Measurements from ENCODE around the gene GMPS. TPM values are rescaled to one million over a fixed set of nuclear protein-coding genes. Genes with fewer than 3 reads are reported as not detected.
"Not testable (repeated sequence)": the region's sequence is repeated elsewhere in the genome, so short reads cannot be mapped to it uniquely, and the experiment has no call there.

Gene GMPS
- total and polyA plus RNA-seq, 3 experiments from 2014 or later, result 63.7 to 117 (median 113) TPM

- Histone ChIP-seq H3K27me3 (ENCODE audit: insufficient read depth, low read length, poor library complexity, severe bottlenecking) (no peaks in the 10 kb centered on the region), H3K36me3 (ENCODE audit: insufficient read depth, low read length) (no peaks in the 10 kb centered on the region), H3K4me3 (ENCODE audit: low read length) (peak overlapping the region; percentile 93), H3K9me3 (ENCODE audit: low read length) (no peaks in the 10 kb centered on the region), H3K27ac (ENCODE audit: low read depth, low read length) (peak overlapping the region; percentile 89), H3K4me1 (ENCODE audit: insufficient read depth, low read length) (peaks cover 34% of the 10 kb centered on the region)
- H3K9me3 Mint-ChIP-seq, result peaks cover 0 to 5% (median 0%) of the 10 kb centered on the region in 5 donors
- POLR2A ChIA-PET, result interaction anchor here (2.2 kb wide), 1 partner anchor 10 kb away, joined by 11 read pairs; no protein-coding TSS in a partner anchor
- DNase-seq, result no peak
- CTCF ChIA-PET, result interaction anchor here (1.4 to 2.5 kb wide), 2 partner anchors 17 to 46 kb away, joined by 3 to 44 read pairs; partner anchors contain the start of gene C3orf33
- H3K4me1 Mint-ChIP-seq, result peaks cover 44 to 60% (median 57%) of the 10 kb centered on the region in 3 donors
- H3K4me3 Mint-ChIP-seq, result peak overlapping the region; percentile 86 to 98 (median 97)
- no peaks in the 10 kb centered on the region for H3K27me3 Mint-ChIP-seq
- H3K27ac Mint-ChIP-seq, result peak overlapping the region in 7 of 8 donors; percentile 21 to 100 (median 75)
- peaks cover 0 to 31% (median 5%) of the 10 kb centered on the region in 3 donors for H3K36me3 Mint-ChIP-seq
These were observed 18.1 kb upstream of the GMPS start for GRCh38 chr3:155852341-155852740.

DNA sequence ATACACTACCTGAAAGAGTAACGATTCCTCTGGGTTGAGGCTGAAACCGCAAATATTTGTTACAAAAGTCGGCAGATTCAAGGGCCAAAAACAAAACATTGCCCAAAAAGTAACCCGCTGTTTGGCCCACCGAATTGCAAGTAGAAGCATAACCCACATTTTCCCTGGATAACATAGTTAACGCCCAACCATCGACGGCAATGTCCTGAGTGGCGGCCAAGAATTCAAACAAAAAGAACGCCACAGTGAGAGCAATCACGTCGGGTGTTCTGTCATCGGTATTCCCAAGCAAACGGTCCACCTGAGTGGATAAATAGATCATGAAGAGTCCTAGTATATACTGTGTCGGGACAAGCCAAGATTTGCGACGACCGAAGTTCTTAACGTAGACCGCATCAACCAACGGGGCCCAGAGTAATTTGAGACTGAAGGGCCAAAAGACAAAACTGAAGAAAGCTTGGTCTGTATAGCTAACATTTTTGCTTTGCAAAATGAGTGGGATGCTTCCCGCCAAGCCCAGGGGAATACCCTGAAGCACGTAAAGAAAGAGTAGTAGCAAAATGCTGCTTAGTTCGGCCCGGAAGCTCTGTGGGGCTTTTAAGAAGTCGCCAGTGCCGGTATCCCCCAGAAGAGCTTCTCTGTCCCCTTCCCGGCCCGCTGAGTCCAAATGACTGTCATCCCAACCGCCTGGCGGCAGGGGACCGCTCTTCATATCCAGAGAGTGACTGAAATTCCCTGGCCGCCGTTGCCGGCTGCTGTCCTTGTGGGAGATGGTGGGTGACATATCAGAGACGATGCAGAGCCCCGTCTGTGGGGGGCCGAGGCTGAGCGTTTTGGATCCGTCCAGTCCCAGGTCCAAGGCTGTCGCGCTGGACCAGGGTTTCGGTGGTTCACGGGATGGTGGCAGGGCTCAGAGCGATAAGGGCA lies 17.0 kb upstream of the GMPS start:
- ChIA-PET CTCF (interaction anchor here (1.0 to 2.5 kb wide), 6 partner anchors 9 to 47 kb away, joined by 3 to 44 read pairs (median 4); partner anchors contain the start of genes C3orf33 and GMPS), POLR2A (interaction anchor here (0.6 to 2.2 kb wide), 6 partner anchors 9 to 1307 kb away, joined by 3 to 11 read pairs (median 6); partner anchors contain the start of genes C3orf33, CCNL1 and GMPS)
- peak in 2 of 5 donors; percentile 11 to 20 for DNase-seq
- no peaks in the 10 kb centered on the region for H3K9me3 ChIP-seq (ENCODE audit: low read length)
- H3K27ac ChIP-seq (ENCODE audit: low read depth, low read length), result peak overlapping the region; percentile 89
- peak overlapping the region; percentile 93 for H3K4me3 ChIP-seq (ENCODE audit: low read length)
- peaks cover 0 to 25% (median 1%) of the 10 kb centered on the region in 3 donors for H3K36me3 Mint-ChIP-seq
- peak overlapping the region; percentile 86 to 98 (median 97) for H3K4me3 Mint-ChIP-seq
- H3K9me3 Mint-ChIP-seq, result peaks cover 0 to 5% (median 0%) of the 10 kb centered on the region in 5 donors
- H3K27me3 Mint-ChIP-seq, result no peaks in the 10 kb centered on the region
- no peaks in the 10 kb centered on the region for H3K36me3 ChIP-seq (ENCODE audit: insufficient read depth, low read length)
- no peaks in the 10 kb centered on the region for H3K27me3 ChIP-seq (ENCODE audit: insufficient read depth, low read length, poor library complexity, severe bottlenecking)
- H3K27ac Mint-ChIP-seq, result peak overlapping the region; percentile 96 to 100 (median 100)
- H3K4me1 Mint-ChIP-seq, result peaks cover 38 to 50% (median 48%) of the 10 kb centered on the region in 3 donors
- H3K4me1 ChIP-seq (ENCODE audit: insufficient read depth, low read length), result peaks cover 34% of the 10 kb centered on the region

DNA sequence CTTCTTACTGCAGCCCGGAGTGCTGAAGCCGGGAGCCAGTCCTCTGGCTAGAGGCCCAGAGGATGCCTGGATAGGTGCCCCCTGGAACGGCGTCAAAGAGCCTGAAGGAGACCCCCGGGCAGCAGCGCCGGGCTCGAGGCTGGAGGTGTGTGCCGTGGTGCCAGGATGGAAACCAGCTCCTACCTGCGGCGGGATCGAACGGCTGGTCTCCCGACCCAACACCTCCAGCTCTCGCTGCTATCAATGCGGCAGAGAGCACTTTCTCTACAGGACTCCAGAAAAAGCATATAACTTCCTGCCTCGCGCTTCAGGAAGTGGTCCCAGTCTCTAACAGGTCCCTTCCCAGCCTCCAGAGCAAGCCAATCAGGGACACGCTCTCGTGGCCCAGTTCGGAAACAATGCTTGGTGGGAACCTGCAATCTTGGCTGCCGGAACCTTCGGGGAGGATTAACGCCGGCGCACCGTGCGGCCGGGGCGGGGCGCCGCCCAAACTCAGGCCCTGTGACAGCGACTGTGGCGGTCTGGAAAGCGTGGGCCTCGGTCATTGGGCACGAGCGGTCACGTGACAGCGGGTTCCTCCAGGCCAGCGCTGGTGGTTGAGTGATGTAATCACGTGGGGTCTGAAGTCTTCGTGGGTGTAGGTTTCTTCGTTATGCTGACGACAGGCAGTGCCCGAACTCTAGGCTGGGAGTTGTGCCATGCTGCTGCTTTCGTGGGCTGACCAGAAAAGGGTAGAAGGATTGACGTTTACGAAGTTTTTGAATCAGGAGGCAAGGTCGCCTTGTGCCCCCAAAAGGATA lies 16.1 kb upstream of the GMPS start, which contains the start of gene SLC33A1:
Gene SLC33A1, minus strand, starts transcription at position 287 of the 800 bp plus-strand sequence. CDS start 430 bp downstream, outside the sequence.
- H3K4me1 ChIP-seq (ENCODE audit: insufficient read depth, low read length), result peaks cover 31% of the 10 kb centered on the region
- POLR2A ChIA-PET, result interaction anchor here (0.6 to 2.2 kb wide), 6 partner anchors 8 to 1306 kb away, joined by 3 to 11 read pairs (median 6); partner anchors contain the start of genes C3orf33, CCNL1 and GMPS

DNA sequence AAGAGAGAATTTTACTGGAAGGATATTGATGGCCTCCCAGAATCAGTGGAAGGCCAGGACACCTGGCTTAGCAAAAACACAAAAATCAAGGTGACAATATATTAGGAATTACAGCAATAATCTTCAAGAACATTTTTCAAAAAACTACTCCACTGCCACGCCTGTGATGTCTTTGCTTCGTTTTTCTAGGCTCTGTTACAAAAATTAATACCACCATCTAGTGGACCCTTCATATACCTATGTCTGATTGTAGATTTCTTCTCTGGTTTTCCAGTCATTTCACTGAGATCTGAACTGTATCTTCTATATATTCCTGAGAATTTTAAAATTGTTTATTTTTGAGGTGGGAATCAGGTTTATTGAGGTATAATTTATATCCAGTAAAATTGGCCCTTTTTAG lies 10.6 kb upstream of the GMPS start:
- no peaks in the 10 kb centered on the region for H3K36me3 Mint-ChIP-seq
- H3K27me3 Mint-ChIP-seq, result peaks cover 0 to 1% of the 10 kb centered on the region in 2 donors
- ChIA-PET CTCF (no interaction called here), POLR2A (no interaction called here)
- peak overlapping the region in 7 of 8 donors; percentile 1 to 76 (median 35) for H3K27ac Mint-ChIP-seq
- no peak for DNase-seq
- Histone ChIP-seq H3K27me3 (ENCODE audit: insufficient read depth, low read length, poor library complexity, severe bottlenecking) (no peaks in the 10 kb centered on the region), H3K27ac (ENCODE audit: low read depth, low read length) (no peak overlapping the region), H3K36me3 (ENCODE audit: insufficient read depth, low read length) (no peaks in the 10 kb centered on the region), H3K4me1 (ENCODE audit: insufficient read depth, low read length) (peaks cover 7% of the 10 kb centered on the region), H3K9me3 (ENCODE audit: low read length) (no peaks in the 10 kb centered on the region), H3K4me3 (ENCODE audit: low read length) (no peak overlapping the region)
- H3K4me1 Mint-ChIP-seq, result peaks cover 15 to 30% (median 28%) of the 10 kb centered on the region in 3 donors
- H3K9me3 Mint-ChIP-seq, result peaks cover 0 to 2% (median 0%) of the 10 kb centered on the region in 5 donors
- no peak overlapping the region for H3K4me3 Mint-ChIP-seq

More for the DNA sequence above, 16.1 kb upstream of the GMPS start, which contains the start of gene SLC33A1:
- H3K9me3 ChIP-seq (ENCODE audit: low read length), result no peaks in the 10 kb centered on the region
- CTCF ChIA-PET, result interaction anchor here (1.0 to 2.5 kb wide), 5 partner anchors 8 to 48 kb away, joined by 3 to 44 read pairs (median 5); partner anchors contain the start of genes C3orf33 and GMPS
- no peaks in the 10 kb centered on the region for H3K27me3 Mint-ChIP-seq
- H3K4me3 ChIP-seq (ENCODE audit: low read length), result peak within 1 kb of the TSS; percentile 93
- H3K27ac ChIP-seq (ENCODE audit: low read depth, low read length), result peak within 1 kb of the TSS; percentile 96
- peak within 1 kb of the TSS; percentile 86 to 98 (median 97) for H3K4me3 Mint-ChIP-seq
- peak; percentile 97 to 99 (median 99) for DNase-seq
- peaks cover 0 to 5% (median 0%) of the 10 kb centered on the region in 5 donors for H3K9me3 Mint-ChIP-seq
- peak within 1 kb of the TSS; percentile 96 to 100 (median 100) for H3K27ac Mint-ChIP-seq
- peaks cover 0 to 21% (median 1%) of the 10 kb centered on the region in 3 donors for H3K36me3 Mint-ChIP-seq
- no peaks in the 10 kb centered on the region for H3K36me3 ChIP-seq (ENCODE audit: insufficient read depth, low read length)
- H3K27me3 ChIP-seq (ENCODE audit: insufficient read depth, low read length, poor library complexity, severe bottlenecking), result no peaks in the 10 kb centered on the region
- peaks cover 33 to 42% (median 41%) of the 10 kb centered on the region in 3 donors for H3K4me1 Mint-ChIP-seq

DNA sequence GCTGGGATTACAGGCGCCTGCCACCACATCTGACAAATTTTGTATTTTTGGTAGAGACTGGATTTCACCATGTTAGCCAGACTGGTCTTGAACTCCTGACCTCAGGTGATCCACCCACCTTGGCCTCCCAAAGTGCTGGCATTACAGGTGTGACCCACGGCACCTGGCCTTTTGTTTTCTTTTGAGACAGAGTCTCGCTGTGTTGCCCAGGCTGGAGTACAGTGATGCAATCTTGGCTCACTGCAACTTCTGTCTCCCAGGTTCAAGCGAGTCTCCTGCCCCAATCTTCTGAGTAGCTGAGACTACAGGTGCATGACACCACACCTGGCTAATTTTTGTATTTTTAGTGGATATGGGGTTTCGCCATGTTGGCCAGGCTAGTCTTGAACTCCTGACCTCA lies 10.0 kb upstream of the GMPS start:
- H3K4me3 ChIP-seq (ENCODE audit: low read length); CTCF ChIA-PET; H3K27ac ChIP-seq (ENCODE audit: low read depth, low read length); H3K9me3 Mint-ChIP-seq; DNase-seq; H3K27me3 Mint-ChIP-seq; H3K4me1 ChIP-seq (ENCODE audit: insufficient read depth, low read length); H3K36me3 ChIP-seq (ENCODE audit: insufficient read depth, low read length); H3K36me3 Mint-ChIP-seq; POLR2A ChIA-PET; H3K9me3 ChIP-seq (ENCODE audit: low read length); H3K27me3 ChIP-seq (ENCODE audit: insufficient read depth, low read length, poor library complexity, severe bottlenecking): not testable (repeated sequence)
- Mint-ChIP-seq H3K4me3 (peak overlapping the region in 1 of 7 donors; percentile 37), H3K27ac (peak overlapping the region in 2 of 8 donors; percentile 35 to 41), H3K4me1 (peaks cover 13 to 27% (median 25%) of the 10 kb centered on the region in 3 donors)

DNA sequence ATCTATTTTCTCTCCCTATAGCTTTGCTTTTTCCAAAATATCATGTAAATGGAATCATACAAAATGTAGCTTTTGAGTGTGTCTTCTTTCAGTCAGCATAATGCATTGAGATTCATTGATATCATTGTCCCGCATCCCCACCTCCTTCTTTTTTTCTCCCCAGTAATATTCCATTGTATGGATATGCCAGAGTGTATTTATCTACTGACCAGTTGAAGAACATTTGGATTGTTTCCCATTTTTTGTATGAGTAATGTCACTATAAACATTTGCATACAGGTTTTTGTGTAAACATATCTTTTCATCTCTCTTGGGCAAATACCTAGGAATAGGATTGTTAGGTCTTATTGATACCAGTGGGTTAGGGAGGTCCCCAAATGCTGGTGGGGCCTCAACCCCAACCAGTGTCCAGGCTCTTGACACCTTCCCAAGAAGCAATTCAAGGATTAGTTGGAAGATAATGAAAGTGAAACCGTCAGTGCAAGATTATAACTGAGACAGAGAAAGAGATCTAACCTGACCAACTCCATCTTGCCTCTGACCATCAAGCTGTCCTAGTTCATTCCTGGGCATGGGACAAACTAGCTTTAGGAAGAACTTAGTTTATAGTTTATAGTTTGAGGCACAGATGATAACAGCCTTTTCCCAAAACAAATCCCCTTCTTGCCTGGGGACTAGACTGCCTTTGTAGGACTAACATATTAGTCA lies 8.8 kb upstream of the GMPS start:
- Mint-ChIP-seq H3K4me3 (peak overlapping the region in 2 of 7 donors; percentile 42 to 71), H3K27ac (peak overlapping the region; percentile 86 to 96 (median 91)), H3K4me1 (peaks cover 13 to 27% (median 25%) of the 10 kb centered on the region in 3 donors), H3K27me3 (peaks cover 0 to 1% of the 10 kb centered on the region in 2 donors), H3K9me3 (no peaks in the 10 kb centered on the region), H3K36me3 (no peaks in the 10 kb centered on the region)
- no peak for DNase-seq
- POLR2A ChIA-PET, result interaction anchor here (0.7 to 1.7 kb wide), 4 partner anchors 8 to 1299 kb away, joined by 4 to 11 read pairs (median 8); partner anchors contain the start of genes C3orf33, GMPS and SLC33A1
- Histone ChIP-seq H3K4me1 (ENCODE audit: insufficient read depth, low read length) (peaks cover 7% of the 10 kb centered on the region), H3K36me3 (ENCODE audit: insufficient read depth, low read length) (no peaks in the 10 kb centered on the region), H3K9me3 (ENCODE audit: low read length) (no peaks in the 10 kb centered on the region), H3K27ac (ENCODE audit: low read depth, low read length) (no peak overlapping the region), H3K4me3 (ENCODE audit: low read length) (no peak overlapping the region), H3K27me3 (ENCODE audit: insufficient read depth, low read length, poor library complexity, severe bottlenecking) (no peaks in the 10 kb centered on the region)
- CTCF ChIA-PET, result interaction anchor here (1.2 to 2.3 kb wide), 3 partner anchors 8 to 56 kb away, joined by 3 to 13 read pairs (median 6); partner anchors contain the start of gene C3orf33
